IMR-90 (cell line): ENCODE results near the gene MBTPS1. TPM values are rescaled to one million over a fixed set of nuclear protein-coding genes. Genes with fewer than 3 reads are reported as not detected.

Source experiments
- ATAC-seq: fragments of 200-7000 bp; cut with Tn5 transposase; 2 replicates; pipeline ENCODE4 v1.9.1; 2020; ENCODE audit warnings: low read depth, mild to moderate bottlenecking, moderate library complexity
- BruUV-seq: library from RNA; stranded (reverse); fragments of 400-500 nt; replicated peaks from 2 replicates; lab custom pipeline; 2021; lab: Mats Ljungman, UMichigan
- CTCF ChIA-PET: fragments of 300-600 bp; formaldehyde crosslinking; extraction: SDS; loops from one replicate; lab custom pipeline; 2021; ENCODE audit warnings: antibody characterized with exemption; lab: Yijun Ruan, JAX
- POLR2A ChIA-PET: fragments of 300-600 bp; sonication (Branson Sonifier 250); formaldehyde crosslinking; loops from one replicate; lab custom pipeline; 2022; ENCODE audit warnings: antibody characterized with exemption; ENCODE audit not compliant: unreplicated experiment; lab: Charles Lee
- DNase-seq: peaks from one replicate; pipeline ENCODE4 v3.0.0; 2013
- H2AFZ ChIP-seq: replicated peaks from 2 replicates; pipeline ENCODE3; 2013; ENCODE audit warnings: low read length, mild to moderate bottlenecking; ENCODE audit not compliant: poor library complexity
- H2AK5ac ChIP-seq: 2 replicates; pipeline ENCODE4 v1.6.1; 2013; ENCODE audit warnings: low read depth, low read length, inconsistent platforms
- H2AK9ac ChIP-seq: replicated peaks from 2 replicates; pipeline ENCODE3; 2013; ENCODE audit warnings: mild to moderate bottlenecking, low read depth, low read length, moderate library complexity; ENCODE audit not compliant: poor library complexity
- H2BK120ac ChIP-seq: 2 replicates; pipeline ENCODE4 v1.6.1; 2013; ENCODE audit warnings: low read depth, low read length, inconsistent platforms
- H2BK15ac ChIP-seq: 3 replicates; pipeline ENCODE4 v1.6.1; 2013; ENCODE audit warnings: low read depth, low read length, inconsistent platforms
- H2BK20ac ChIP-seq: 2 replicates; pipeline ENCODE4 v1.6.1; 2013; ENCODE audit warnings: low read depth, mild to moderate bottlenecking, inconsistent platforms, low read length, moderate library complexity
- H2BK5ac ChIP-seq: 2 replicates; pipeline ENCODE4 v1.6.1; 2013; ENCODE audit warnings: mild to moderate bottlenecking, low read depth, low read length, inconsistent platforms; ENCODE audit not compliant: poor library complexity, severe bottlenecking
- H3K14ac ChIP-seq: replicated peaks from 2 replicates; pipeline ENCODE4 v1.6.1; 2013; ENCODE audit warnings: low read depth, low read length, inconsistent platforms
- H3K18ac ChIP-seq: 2 replicates; pipeline ENCODE4 v1.6.1; 2013; ENCODE audit warnings: low read depth, low read length, control low read depth
- H3K23ac ChIP-seq: 2 replicates; pipeline ENCODE4 v1.6.1; 2013; ENCODE audit warnings: low read depth, low read length, inconsistent platforms
- H3K27ac ChIP-seq: 2 replicates; pipeline ENCODE4 v1.5.1; 2013; ENCODE audit warnings: mild to moderate bottlenecking, control low read depth, low read length; ENCODE audit not compliant: insufficient read depth
- H3K27me3 ChIP-seq: 2 replicates; pipeline ENCODE4 v1.6.1; 2013; ENCODE audit warnings: low read length; ENCODE audit not compliant: control insufficient read depth, insufficient read depth
- H3K36me3 ChIP-seq: 2 replicates; pipeline ENCODE4 v1.6.1; 2013; ENCODE audit warnings: low read length, mixed read lengths; ENCODE audit not compliant: control insufficient read depth, insufficient read depth
- H3K4ac ChIP-seq: 2 replicates; pipeline ENCODE4 v1.6.1; 2013; ENCODE audit warnings: low read depth, low read length, inconsistent platforms
- H3K4me1 ChIP-seq: 2 replicates; pipeline ENCODE4 v1.6.1; 2013; ENCODE audit warnings: low read length, mixed read lengths; ENCODE audit not compliant: control insufficient read depth, insufficient read depth
- H3K4me2 ChIP-seq: 2 replicates; pipeline ENCODE4 v1.6.1; 2013; ENCODE audit warnings: low read depth, mild to moderate bottlenecking, control low read depth, low read length, moderate library complexity
- H3K4me3 ChIP-seq: 2 replicates; pipeline ENCODE4 v1.5.1; 2013; ENCODE audit warnings: low read depth, mild to moderate bottlenecking, control low read depth, low read length, moderate library complexity; ENCODE audit not compliant: insufficient read depth
- H3K56ac ChIP-seq: 2 replicates; pipeline ENCODE4 v1.6.1; 2013; ENCODE audit warnings: low read length, inconsistent platforms; ENCODE audit not compliant: insufficient read depth; ENCODE audit errors: extremely low read depth
- H3K79me1 ChIP-seq, 2 experiments: 2 replicates each; pipeline ENCODE4 v1.6.1; 2013; ENCODE audit warnings: low read length in 2 of 2, inconsistent platforms in 1 of 2, low read depth in 1 of 2
- H3K9ac ChIP-seq: 2 replicates; pipeline ENCODE4 v1.6.1; 2013; ENCODE audit warnings: low read depth, low read length, control low read depth
- H3K9me1 ChIP-seq: 2 replicates; pipeline ENCODE4 v1.6.1; 2013; ENCODE audit warnings: low read length, inconsistent platforms; ENCODE audit not compliant: insufficient read depth
- H3K9me3 ChIP-seq: 2 replicates; pipeline ENCODE4 v1.6.1; 2013; ENCODE audit warnings: low read length; ENCODE audit not compliant: control insufficient read depth, insufficient read depth
- H4K20me1 ChIP-seq: 2 replicates; pipeline ENCODE4 v1.6.1; 2013; ENCODE audit warnings: low read length, inconsistent platforms; ENCODE audit not compliant: insufficient read depth
- H4K5ac ChIP-seq: 2 replicates; pipeline ENCODE4 v1.6.1; 2013; ENCODE audit warnings: mild to moderate bottlenecking, low read depth, low read length, control low read depth
- H4K8ac ChIP-seq, 2 experiments: 2 replicates each; pipeline ENCODE4 v1.6.1; 2013; ENCODE audit warnings: low read depth in 2 of 2, low read length in 2 of 2, control low read depth in 1 of 2, inconsistent platforms in 1 of 2
- H4K91ac ChIP-seq: 2 replicates; pipeline ENCODE4 v1.6.1; 2013; ENCODE audit warnings: low read depth, low read length, inconsistent platforms; ENCODE audit not compliant: insufficient read depth
- BHLHE40 ChIP-seq: fragments of 150-350 bp; IDR thresholded peaks from 2 replicates; pipeline ENCODE4 v1.6.1; 2016; ENCODE audit warnings: mild to moderate bottlenecking, low read depth, low read length
- CEBPB ChIP-seq: IDR thresholded peaks from 2 replicates; pipeline ENCODE4 v1.6.1; 2012; ENCODE audit warnings: low read depth, low read length, improper control_type of control experiment
- CHD1 ChIP-seq: IDR thresholded peaks from 2 replicates; pipeline ENCODE4 v1.6.1; 2012; ENCODE audit warnings: low read depth, low read length, improper control_type of control experiment
- ELK1 ChIP-seq: fragments of 150-350 bp; IDR thresholded peaks from 2 replicates; pipeline ENCODE4 v1.6.1; 2016; ENCODE audit warnings: low read depth, mild to moderate bottlenecking, low read length, moderate library complexity, borderline replicate concordance
- MAZ ChIP-seq: IDR thresholded peaks from 2 replicates; pipeline ENCODE4 v1.6.1; 2012; ENCODE audit warnings: low read depth, mild to moderate bottlenecking, low read length, improper control_type of control experiment, moderate library complexity, borderline replicate concordance
- MXI1 ChIP-seq: IDR thresholded peaks from 2 replicates; pipeline ENCODE4 v1.6.1; 2012; ENCODE audit warnings: low read depth, mild to moderate bottlenecking, low read length, moderate library complexity, borderline replicate concordance
- POLR2A ChIP-seq: IDR thresholded peaks from 2 replicates; pipeline ENCODE4 v1.6.1; 2012; ENCODE audit warnings: mild to moderate bottlenecking, low read depth, low read length
- RAD21 ChIP-seq: IDR thresholded peaks from 2 replicates; pipeline ENCODE4 v1.6.1; 2012; ENCODE audit warnings: low read length, improper control_type of control experiment
- RCOR1 ChIP-seq: IDR thresholded peaks from 2 replicates; pipeline ENCODE4 v1.6.1; 2012; ENCODE audit warnings: mild to moderate bottlenecking, low read length, improper control_type of control experiment; ENCODE audit not compliant: insufficient replicate concordance
- SMC3 ChIP-seq: fragments of 150-350 bp; IDR thresholded peaks from 2 replicates; pipeline ENCODE4 v1.6.1; 2016; ENCODE audit warnings: low read depth, mild to moderate bottlenecking, antibody characterized with exemption, low read length, moderate library complexity
- USF2 ChIP-seq: fragments of 150-350 bp; IDR thresholded peaks from 2 replicates; pipeline ENCODE4 v1.6.1; 2017; ENCODE audit warnings: mild to moderate bottlenecking, antibody characterized with exemption, low read length, low read depth
- WGBS, 2 experiments: methylation state at CpG; one replicate each; pipeline versions ENCODE4 v1.1.5 to v1.1.7; 2013; ENCODE audit warnings: missing lambda C conversion rate in 2 of 2; ENCODE audit not compliant: insufficient read length in 1 of 2; ENCODE audit errors: extremely low coverage in 2 of 2; 5-methylcytosine and 5-hydroxymethylcytosine counted together
- dilution Hi-C: fragments of 300-500 bp; cut with HindIII; formaldehyde crosslinking; loops from one replicate; pipeline ENCODE4 v1.14.3; 2018; ENCODE audit warnings: low sequenced_read_pairs; ENCODE audit not compliant: unreplicated experiment
- in situ Hi-C: fragments of 300-500 bp; cut with MboI; formaldehyde crosslinking; loops from 3 replicates; pipeline ENCODE4 v1.14.3; 2019; ENCODE audit warnings: low sequenced_read_pairs, inconsistent platforms, mixed read lengths
- intact Hi-C: fragments of 100-400 bp; cut with micrococcal nuclease; formaldehyde crosslinking; loops from 2 replicates; pipeline ENCODE4 v1.10.0; 2022
- polyA plus RNA-seq, 3 experiments: library from polyadenylated mRNA; depleted of rRNA; stranded (reverse); fragments of >200 nt; gene quantifications; 2 replicates each; pipeline ENCODE4 v1.2.3, GENCODE V29; 2012; ENCODE audit warnings: low replicate concordance in 1 of 3
- total RNA-seq: library from RNA; depleted of rRNA; stranded (reverse); fragments of >200 nt; gene quantifications from 2 replicates; pipeline ENCODE4 v1.2.3, GENCODE V29; 2012

The MBTPS1 gene
- total and polyA plus RNA-seq, 2 of the 4 experiments (the other 2 are of a cell fraction), result 59.0 to 70.4 TPM

- Histone ChIP-seq H3K14ac (no peak overlapping the region), H3K18ac (no peak overlapping the region), H3K4me2 (no peak overlapping the region), H2AFZ (no peak overlapping the region), H2BK20ac (no peak overlapping the region), H3K9ac (no peak overlapping the region), H3K9me3 (no peaks in the 10 kb centered on the region), H3K56ac (no peak overlapping the region), H3K4ac (no peak overlapping the region), H3K4me3 (no peak overlapping the region), H3K27me3 (peaks cover 26% of the 10 kb centered on the region), H3K9me1 (no peaks in the 10 kb centered on the region), H2BK15ac (no peak overlapping the region), H2BK120ac (no peak overlapping the region), H3K36me3 (no peaks in the 10 kb centered on the region), H2AK9ac (no peak overlapping the region), H4K8ac (no peak overlapping the region), H2AK5ac (no peak overlapping the region), H3K4me1 (no peaks in the 10 kb centered on the region), H4K91ac (no peak overlapping the region), H4K5ac (no peak overlapping the region), H3K27ac (no peak overlapping the region), H3K23ac (no peak overlapping the region), H3K79me1 (no peaks in the 10 kb centered on the region), H4K20me1 (no peaks in the 10 kb centered on the region), H2BK5ac (no peak overlapping the region)
- WGBS, 2 experiments, result no CpG with 5 or more reads among the region's 3 CpGs
- BruUV-seq, result no TSS peak
- in situ Hi-C loops (no loop called here), dilution Hi-C loops (no loop called here), intact Hi-C loops (no loop called here)
- no peak for TF ChIP-seq SMC3
- no peak for TF ChIP-seq MAZ
- TF ChIP-seq POLR2A, result no peak
- no peak for TF ChIP-seq USF2
- no peak for TF ChIP-seq CHD1
- no peak for TF ChIP-seq ELK1
- TF ChIP-seq MXI1, result no peak
- TF ChIP-seq RCOR1, result no peak
- TF ChIP-seq RAD21, result no peak
- no peak for TF ChIP-seq BHLHE40
- TF ChIP-seq CEBPB, result no peak
- ATAC-seq (no peak), DNase-seq (no peak)
- ChIA-PET CTCF (no interaction called here), POLR2A (no interaction called here)
Observed at GRCh38 chr16:84150926-84151325, 34.2 kb upstream of the MBTPS1 start.
